Measurements from ENCODE around the gene ZCWPW2.

The ZCWPW2 gene

GRCh38 chr3:28343144-28343543, 5.4 kb upstream of the ZCWPW2 start:
- H3K4me1 Mint-ChIP-seq: peaks cover 48% of the 10 kb centered on the region
- ATAC-seq (no peak), DNase-seq (no peak)
- no peaks in the 10 kb centered on the region for H3K27me3 Mint-ChIP-seq
- H3K4me3 Mint-ChIP-seq: peak overlapping the region in 1 of 2 donors; percentile 31
- H3K27ac Mint-ChIP-seq: peak overlapping the region in 1 of 2 donors; percentile 15
- no peaks in the 10 kb centered on the region for H3K9me3 Mint-ChIP-seq

GRCh38 chr3:28345690-28346089, 2.8 kb upstream of the ZCWPW2 start:
- no peaks in the 10 kb centered on the region for H3K9me3 Mint-ChIP-seq
- H3K27me3 Mint-ChIP-seq: no peaks in the 10 kb centered on the region
- H3K27ac Mint-ChIP-seq: peak overlapping the region in 1 of 2 donors; percentile 37
- H3K4me1 Mint-ChIP-seq: peaks cover 57% of the 10 kb centered on the region
- ATAC-seq (no peak), DNase-seq (no peak)
- peak overlapping the region; percentile 6 to 38 for H3K4me3 Mint-ChIP-seq

- Mint-ChIP-seq H3K27me3 (no peaks in the 10 kb centered on the region), H3K4me3 (peak overlapping the region; percentile 93 to 94), H3K27ac (peak overlapping the region; percentile 100), H3K9me3 (no peaks in the 10 kb centered on the region), H3K4me1 (peaks cover 48% of the 10 kb centered on the region)
- DNase-seq (no peak), ATAC-seq (no peak)
Measured at GRCh38 chr3:28347374-28348264, 902 bp upstream of the ZCWPW2 start.

- H3K9me3 Mint-ChIP-seq: no peaks in the 10 kb centered on the region
- peak overlapping the region; percentile 93 to 94 for H3K4me3 Mint-ChIP-seq
- H3K27ac Mint-ChIP-seq: peak overlapping the region; percentile 100
- peak; percentile 90 for ATAC-seq
- peaks cover 41% of the 10 kb centered on the region for H3K4me1 Mint-ChIP-seq
- no peaks in the 10 kb centered on the region for H3K27me3 Mint-ChIP-seq
- DNase-seq: no peak
Measured at GRCh38 chr3:28348265-28348628, 274 bp upstream of the ZCWPW2 start.

- H3K9me3 Mint-ChIP-seq: peaks cover 0 to 7% of the 10 kb centered on the region in 2 donors
- DNase-seq (no peak), ATAC-seq (no peak)
- H3K27me3 Mint-ChIP-seq: no peaks in the 10 kb centered on the region
- peaks cover 37% of the 10 kb centered on the region for H3K4me1 Mint-ChIP-seq
- peak overlapping the region; percentile 93 to 94 for H3K4me3 Mint-ChIP-seq
- H3K27ac Mint-ChIP-seq: peak overlapping the region; percentile 100
Measured at GRCh38 chr3:28349469-28350000, 1.0 kb downstream of the ZCWPW2 start.

- DNase-seq (no peak), ATAC-seq (no peak)
- Mint-ChIP-seq H3K4me3 (no peak overlapping the region), H3K27me3 (no peaks in the 10 kb centered on the region), H3K9me3 (peaks cover 14 to 28% of the 10 kb centered on the region in 2 donors), H3K27ac (no peak overlapping the region), H3K4me1 (no peaks in the 10 kb centered on the region)
Measured at GRCh38 chr3:28376424-28376823, 27.9 kb downstream of the ZCWPW2 start.

- Mint-ChIP-seq H3K4me1 (no peaks in the 10 kb centered on the region), H3K4me3 (no peak overlapping the region), H3K9me3 (peaks cover 0 to 27% of the 10 kb centered on the region in 2 donors), H3K27me3 (no peaks in the 10 kb centered on the region), H3K27ac (no peak overlapping the region)
- ATAC-seq (no peak), DNase-seq (no peak)
Measured at GRCh38 chr3:28386049-28386448, 37.5 kb downstream of the ZCWPW2 start.

- peaks cover 19 to 45% of the 10 kb centered on the region in 2 donors for H3K9me3 Mint-ChIP-seq
- H3K4me1 Mint-ChIP-seq: no peaks in the 10 kb centered on the region
- H3K27ac Mint-ChIP-seq: no peak overlapping the region
- no peak for DNase-seq
- no peaks in the 10 kb centered on the region for H3K27me3 Mint-ChIP-seq
- ATAC-seq: no peak
- no peak overlapping the region for H3K4me3 Mint-ChIP-seq
Measured at GRCh38 chr3:28388978-28389377, 40.5 kb downstream of the ZCWPW2 start.

GRCh38 chr3:28399206-28399605, 50.7 kb downstream of the ZCWPW2 start:
- Mint-ChIP-seq H3K9me3 (peaks cover 46 to 69% of the 10 kb centered on the region in 2 donors), H3K4me3 (no peak overlapping the region), H3K27me3 (no peaks in the 10 kb centered on the region), H3K27ac (no peak overlapping the region), H3K4me1 (no peaks in the 10 kb centered on the region)
- ATAC-seq (no peak), DNase-seq (no peak)

- ATAC-seq (no peak), DNase-seq (no peak)
- Mint-ChIP-seq H3K27me3 (no peaks in the 10 kb centered on the region), H3K4me3 (no peak overlapping the region), H3K4me1 (no peaks in the 10 kb centered on the region), H3K27ac (no peak overlapping the region), H3K9me3 (peaks cover 28 to 49% of the 10 kb centered on the region in 2 donors)
Measured at GRCh38 chr3:28406241-28406640, 57.7 kb downstream of the ZCWPW2 start.

GRCh38 chr3:28449398-28449797, 100.9 kb downstream of the ZCWPW2 start:
- ATAC-seq (no peak), DNase-seq (no peak)
- Mint-ChIP-seq H3K27me3 (no peaks in the 10 kb centered on the region), H3K27ac (no peak overlapping the region), H3K9me3 (peaks cover 13 to 29% of the 10 kb centered on the region in 2 donors), H3K4me1 (no peaks in the 10 kb centered on the region), H3K4me3 (no peak overlapping the region)

- peaks cover 13 to 15% of the 10 kb centered on the region in 2 donors for H3K9me3 Mint-ChIP-seq
Measured at GRCh38 chr3:28462866-28463265, 114.3 kb downstream of the ZCWPW2 start.

GRCh38 chr3:28467414-28467813, 118.9 kb downstream of the ZCWPW2 start:
- Mint-ChIP-seq H3K27me3 (no peaks in the 10 kb centered on the region), H3K4me1 (no peaks in the 10 kb centered on the region)
- no peak for ATAC-seq

More at GRCh38 chr3:28462866-28463265, 114.3 kb downstream of the ZCWPW2 start:
- no peak overlapping the region for H3K4me3 Mint-ChIP-seq
- ATAC-seq (no peak), DNase-seq (no peak)
- H3K4me1 Mint-ChIP-seq: no peaks in the 10 kb centered on the region
- H3K27ac Mint-ChIP-seq: no peak overlapping the region
- no peaks in the 10 kb centered on the region for H3K27me3 Mint-ChIP-seq

GRCh38 chr3:28476194-28476593, 127.7 kb downstream of the ZCWPW2 start:
- DNase-seq (no peak), ATAC-seq (no peak)
- H3K27ac Mint-ChIP-seq: no peak overlapping the region
- peaks cover 9 to 26% of the 10 kb centered on the region in 2 donors for H3K9me3 Mint-ChIP-seq
- H3K27me3 Mint-ChIP-seq: no peaks in the 10 kb centered on the region
- no peaks in the 10 kb centered on the region for H3K4me1 Mint-ChIP-seq
- no peak overlapping the region for H3K4me3 Mint-ChIP-seq

More at GRCh38 chr3:28467414-28467813, 118.9 kb downstream of the ZCWPW2 start:
- Mint-ChIP-seq H3K27ac (no peak overlapping the region), H3K4me3 (no peak overlapping the region), H3K9me3 (peaks cover 21 to 37% of the 10 kb centered on the region in 2 donors)
- peak in 1 of 2 donors; percentile 9 for DNase-seq

GRCh38 chr3:28476764-28477163, 128.2 kb downstream of the ZCWPW2 start:
- H3K4me1 Mint-ChIP-seq: no peaks in the 10 kb centered on the region
- DNase-seq (no peak), ATAC-seq (no peak)
- H3K27me3 Mint-ChIP-seq: no peaks in the 10 kb centered on the region
- H3K27ac Mint-ChIP-seq: no peak overlapping the region
- peaks cover 9 to 20% of the 10 kb centered on the region in 2 donors for H3K9me3 Mint-ChIP-seq
- H3K4me3 Mint-ChIP-seq: no peak overlapping the region

GRCh38 chr3:28485164-28485563, 136.6 kb downstream of the ZCWPW2 start:
- H3K9me3 Mint-ChIP-seq: peaks cover 27 to 29% of the 10 kb centered on the region in 2 donors
- no peak for ATAC-seq
- H3K27ac Mint-ChIP-seq: no peak overlapping the region
- no peaks in the 10 kb centered on the region for H3K4me1 Mint-ChIP-seq
- no peak overlapping the region for H3K4me3 Mint-ChIP-seq
- DNase-seq: no peak
- no peaks in the 10 kb centered on the region for H3K27me3 Mint-ChIP-seq

All from stimulated activated naive CD8-positive, alpha-beta T cell treated with anti-CD3 and anti-CD28 coated beads, Interleukin-15, amount 100 ng/mL, for 72 hours (primary cell).